Endothelial cell (in vitro differentiated cells): ENCODE data around the gene THSD4. TPM values are rescaled to one million over a fixed set of nuclear protein-coding genes. Genes with fewer than 3 reads are reported as not detected.
A peak's percentile ranks its signal among the peaks of the same experiment; 100 is the strongest.

ENCODE experiments used
- DNase-seq: peaks from one replicate; pipeline ENCODE4 v3.0.0; 2021; ENCODE audit warnings: low spot score
- H3K27ac Mint-ChIP-seq: one replicate; pipeline ENCODE4 v1.8.0; 2021; ENCODE audit warnings: mixed read lengths, inconsistent platforms; ENCODE audit not compliant: unreplicated experiment
- H3K27me3 Mint-ChIP-seq: one replicate; pipeline ENCODE4 v1.8.0; 2021; ENCODE audit warnings: mild to moderate bottlenecking, moderate library complexity, mixed read lengths, inconsistent platforms; ENCODE audit not compliant: unreplicated experiment
- H3K36me3 Mint-ChIP-seq: one replicate; pipeline ENCODE4 v1.8.0; 2021; ENCODE audit warnings: mild to moderate bottlenecking, low read depth, mixed read lengths, inconsistent platforms; ENCODE audit not compliant: unreplicated experiment
- H3K4me1 Mint-ChIP-seq: one replicate; pipeline ENCODE4 v1.8.0; 2021; ENCODE audit warnings: mild to moderate bottlenecking, mixed read lengths, inconsistent platforms; ENCODE audit not compliant: unreplicated experiment
- H3K4me3 Mint-ChIP-seq: one replicate; pipeline ENCODE4 v1.8.0; 2021; ENCODE audit warnings: mild to moderate bottlenecking, mixed read lengths, inconsistent platforms; ENCODE audit not compliant: unreplicated experiment
- H3K9me3 Mint-ChIP-seq: one replicate; pipeline ENCODE4 v1.8.0; 2021; ENCODE audit warnings: mixed read lengths, inconsistent platforms; ENCODE audit not compliant: unreplicated experiment
- total RNA-seq: library from RNA; stranded (reverse); fragmentation: NEBNext Ultra II Directional; extraction: Animal tissue kit (Norgen Biotek cat#: 25700); gene quantifications from one replicate; pipeline ENCODE4 v1.2.1, GENCODE V29; 2021; ENCODE audit not compliant: unreplicated experiment
- TF ChIP-seq, protein P1 (sequence below): fragments of 200-600 bp; sonication (generic); IDR thresholded peaks from one replicate; pipeline ENCODE4 v1.5.0; 2021; ENCODE audit warnings: antibody characterized with exemption; ENCODE audit not compliant: unreplicated experiment

Gene THSD4
- total RNA-seq, 1 donor from 2014 or later = 0.92 TPM

DNA sequence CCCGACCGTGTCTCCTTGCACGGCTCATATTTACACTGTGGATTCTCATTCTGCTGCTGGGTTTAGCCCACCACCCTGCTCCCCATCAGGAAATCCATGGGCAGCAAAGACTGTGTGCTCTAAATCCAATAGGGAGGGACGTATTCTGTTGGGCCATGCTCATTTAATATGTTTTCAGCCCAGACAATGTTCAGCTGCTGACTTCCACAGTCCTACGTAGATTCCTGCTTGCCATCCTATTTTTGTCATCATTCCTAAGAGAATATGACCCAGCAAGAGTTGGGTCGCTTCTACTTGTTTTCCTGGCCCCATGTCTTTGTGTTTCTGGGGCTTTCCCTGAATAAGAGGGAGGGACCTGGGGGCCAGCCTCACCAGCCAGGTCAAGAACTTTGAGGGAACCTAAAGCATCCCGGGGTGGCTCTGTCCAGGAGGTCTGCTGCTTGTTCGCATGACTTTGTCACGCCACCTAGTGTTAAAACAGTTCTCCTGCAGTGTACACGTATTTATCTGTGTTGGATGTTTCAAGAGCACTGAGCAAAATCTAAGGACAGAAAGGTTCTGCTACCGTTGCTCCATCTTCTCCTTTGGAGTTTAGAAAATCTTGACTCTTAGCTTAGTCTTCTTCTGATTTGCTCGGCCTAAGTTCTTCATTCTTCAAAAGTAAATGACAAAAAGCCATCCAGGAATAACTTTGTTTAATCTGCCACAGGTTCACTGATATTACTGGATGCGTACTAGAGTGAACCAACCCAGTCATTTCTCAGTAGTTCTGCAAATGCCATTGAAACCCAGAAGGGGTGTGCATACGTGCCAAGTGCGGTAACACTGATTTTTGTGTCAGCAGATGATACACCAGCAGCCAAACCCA, 615.2 kb downstream of the THSD4 start:
- TF ChIP-seq, protein P1, sequence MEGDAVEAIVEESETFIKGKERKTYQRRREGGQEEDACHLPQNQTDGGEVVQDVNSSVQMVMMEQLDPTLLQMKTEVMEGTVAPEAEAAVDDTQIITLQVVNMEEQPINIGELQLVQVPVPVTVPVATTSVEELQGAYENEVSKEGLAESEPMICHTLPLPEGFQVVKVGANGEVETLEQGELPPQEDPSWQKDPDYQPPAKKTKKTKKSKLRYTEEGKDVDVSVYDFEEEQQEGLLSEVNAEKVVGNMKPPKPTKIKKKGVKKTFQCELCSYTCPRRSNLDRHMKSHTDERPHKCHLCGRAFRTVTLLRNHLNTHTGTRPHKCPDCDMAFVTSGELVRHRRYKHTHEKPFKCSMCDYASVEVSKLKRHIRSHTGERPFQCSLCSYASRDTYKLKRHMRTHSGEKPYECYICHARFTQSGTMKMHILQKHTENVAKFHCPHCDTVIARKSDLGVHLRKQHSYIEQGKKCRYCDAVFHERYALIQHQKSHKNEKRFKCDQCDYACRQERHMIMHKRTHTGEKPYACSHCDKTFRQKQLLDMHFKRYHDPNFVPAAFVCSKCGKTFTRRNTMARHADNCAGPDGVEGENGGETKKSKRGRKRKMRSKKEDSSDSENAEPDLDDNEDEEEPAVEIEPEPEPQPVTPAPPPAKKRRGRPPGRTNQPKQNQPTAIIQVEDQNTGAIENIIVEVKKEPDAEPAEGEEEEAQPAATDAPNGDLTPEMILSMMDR = peak; percentile 72
- H3K9me3 Mint-ChIP-seq = no peaks in the 10 kb centered on the region
- no peak overlapping the region for H3K27ac Mint-ChIP-seq
- DNase-seq = peak; percentile 46
- H3K4me3 Mint-ChIP-seq = no peak overlapping the region
- H3K27me3 Mint-ChIP-seq = peaks cover 3% of the 10 kb centered on the region
- no peaks in the 10 kb centered on the region for H3K36me3 Mint-ChIP-seq
- H3K4me1 Mint-ChIP-seq = no peaks in the 10 kb centered on the region

DNA sequence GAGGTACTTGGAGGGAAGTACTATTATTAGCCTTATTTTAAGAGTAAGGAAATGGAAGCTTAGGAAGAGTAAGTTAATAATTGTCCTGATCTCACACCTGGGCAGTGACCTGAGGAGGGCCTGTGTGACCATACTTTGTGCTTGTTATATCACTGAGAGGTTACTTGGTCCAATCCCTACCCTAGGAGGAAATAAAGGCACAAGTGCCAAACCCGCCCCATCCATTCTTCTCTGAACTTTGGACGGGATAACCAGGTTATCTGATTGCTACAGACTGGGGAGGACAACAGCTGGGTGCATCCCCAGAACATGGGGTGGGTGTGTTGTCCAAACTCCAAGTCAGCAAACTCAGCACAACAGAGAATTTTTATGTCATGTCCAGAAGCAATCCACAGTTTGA, 617.4 kb downstream of the THSD4 start:
- no peak overlapping the region for H3K27ac Mint-ChIP-seq
- DNase-seq = no peak
- no peaks in the 10 kb centered on the region for H3K36me3 Mint-ChIP-seq
- H3K27me3 Mint-ChIP-seq = peaks cover 3% of the 10 kb centered on the region
- TF ChIP-seq, protein P1 = no peak
- no peaks in the 10 kb centered on the region for H3K9me3 Mint-ChIP-seq
- H3K4me3 Mint-ChIP-seq = no peak overlapping the region
- no peaks in the 10 kb centered on the region for H3K4me1 Mint-ChIP-seq

DNA sequence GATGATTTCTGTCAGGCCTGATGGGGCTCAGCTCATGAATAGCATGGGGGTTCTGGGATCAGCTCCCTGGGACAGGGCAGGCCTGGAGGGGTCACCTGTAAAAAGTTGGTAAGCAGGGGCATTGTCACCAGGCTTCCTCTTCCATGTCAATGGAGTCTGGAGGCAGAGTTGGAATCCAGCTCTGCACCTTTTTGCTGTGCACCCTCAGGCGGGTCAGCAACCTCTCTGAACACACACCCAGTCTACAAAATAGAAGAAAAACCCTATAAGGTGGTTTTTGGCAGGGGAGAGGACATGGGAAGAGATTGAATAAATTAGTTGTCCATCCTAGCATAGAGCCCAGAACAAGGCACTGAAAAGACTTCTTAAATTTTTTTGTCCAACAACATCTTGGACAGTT, 617.9 kb downstream of the THSD4 start:
- TF ChIP-seq, protein P1 = no peak
- no peaks in the 10 kb centered on the region for H3K9me3 Mint-ChIP-seq
- H3K27me3 Mint-ChIP-seq = peaks cover 3% of the 10 kb centered on the region
- H3K27ac Mint-ChIP-seq = no peak overlapping the region
- H3K36me3 Mint-ChIP-seq = no peaks in the 10 kb centered on the region
- DNase-seq = no peak
- H3K4me1 Mint-ChIP-seq = no peaks in the 10 kb centered on the region
- H3K4me3 Mint-ChIP-seq = no peak overlapping the region

- no peaks in the 10 kb centered on the region for H3K9me3 Mint-ChIP-seq
- TF ChIP-seq, protein P1 = no peak
- peaks cover 3% of the 10 kb centered on the region for H3K27me3 Mint-ChIP-seq
- H3K27ac Mint-ChIP-seq = no peak overlapping the region
- no peaks in the 10 kb centered on the region for H3K36me3 Mint-ChIP-seq
- DNase-seq = no peak
- no peak overlapping the region for H3K4me3 Mint-ChIP-seq
- H3K4me1 Mint-ChIP-seq = no peaks in the 10 kb centered on the region
Observed at GRCh38 chr15:71734709-71735384, 619.6 kb downstream of the THSD4 start.

- H3K27ac Mint-ChIP-seq = no peak overlapping the region
- H3K4me3 Mint-ChIP-seq = no peak overlapping the region
- peaks cover 3% of the 10 kb centered on the region for H3K27me3 Mint-ChIP-seq
- DNase-seq = no peak
- H3K36me3 Mint-ChIP-seq = no peaks in the 10 kb centered on the region
- TF ChIP-seq, protein P1 = no peak
- H3K4me1 Mint-ChIP-seq = no peaks in the 10 kb centered on the region
- H3K9me3 Mint-ChIP-seq = no peaks in the 10 kb centered on the region
Observed at GRCh38 chr15:71735385-71735757, 620.1 kb downstream of the THSD4 start.
